ENCODE data around the gene IL6ST. TPM values are rescaled to one million over a fixed set of nuclear protein-coding genes. Genes with fewer than 3 reads are reported as not detected.

IL6ST gene
- total RNA-seq, 2 experiments from 2014 or later: 46.1 to 48.9 TPM

DNA sequence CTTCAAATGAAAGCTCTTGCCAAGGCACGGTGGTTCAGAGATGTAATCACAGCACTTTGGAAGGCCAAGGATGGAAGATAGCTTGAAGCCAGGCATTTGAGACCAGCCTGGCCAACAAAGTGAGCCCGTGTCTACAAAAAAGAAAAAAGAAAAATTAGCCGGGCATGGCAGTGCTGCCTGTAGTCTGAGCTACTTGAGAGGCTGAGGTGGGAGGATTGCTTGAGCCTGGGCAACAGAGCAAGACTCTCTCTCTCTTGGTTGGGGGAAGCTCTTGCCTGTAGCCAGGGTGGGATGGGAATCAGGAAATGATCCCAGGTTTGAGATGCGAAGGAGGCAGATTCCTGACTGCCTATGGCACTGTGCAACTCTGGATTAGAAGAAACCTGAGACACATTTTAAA is 62.1 kb downstream of the IL6ST start:
- Mint-ChIP-seq H3K36me3 (no peaks in the 10 kb centered on the region), H3K27me3 (no peaks in the 10 kb centered on the region), H3K4me3 (no peak overlapping the region), H3K9me3 (no peaks in the 10 kb centered on the region), H3K4me1 (peaks cover 2% of the 10 kb centered on the region), H3K27ac (no peak overlapping the region)
- DNase-seq: no peak
- ATAC-seq (ENCODE audit: low read depth): no peak
- POLR2A ChIA-PET: interaction anchor here (0.6 kb wide), 1 partner anchor 269 kb away, joined by 7 read pairs; no protein-coding TSS in a partner anchor

DNA sequence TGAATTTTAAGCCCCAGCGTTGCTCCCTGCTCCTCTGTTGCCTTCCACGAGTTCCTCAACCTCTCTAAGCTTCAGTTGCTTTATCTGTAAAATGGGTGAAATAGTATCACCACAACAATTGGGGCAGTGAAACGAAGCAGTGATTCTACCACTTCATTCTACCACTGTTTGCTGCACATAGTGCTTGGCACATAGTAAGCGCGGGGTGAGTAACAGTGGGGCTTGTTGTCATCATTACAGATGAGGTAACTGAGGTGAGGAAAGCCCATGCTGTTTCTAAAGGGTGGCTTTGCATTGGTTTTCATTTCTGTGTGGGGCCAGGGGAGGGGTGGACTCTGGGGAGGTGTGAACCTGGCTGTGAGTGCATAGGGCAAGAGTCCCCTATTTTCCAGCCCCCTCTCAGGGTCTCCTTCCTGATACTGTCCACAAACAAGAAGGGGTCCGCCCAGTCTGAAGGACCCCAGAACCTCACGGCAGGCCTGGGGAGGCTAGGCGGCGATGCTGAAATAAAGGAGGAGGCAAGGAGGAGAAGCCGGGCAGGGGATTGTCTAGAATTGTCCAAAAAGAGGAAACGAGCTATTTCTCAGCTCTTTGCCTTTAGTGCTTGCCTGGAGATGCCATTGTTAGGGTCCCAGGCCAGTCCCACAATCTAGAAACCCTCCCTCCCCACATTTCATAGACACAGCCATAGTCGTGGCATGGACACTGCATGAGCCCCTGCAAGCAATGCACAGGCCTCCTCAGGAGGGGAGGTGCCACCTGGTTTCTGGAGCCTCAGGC is 65.6 kb downstream of the IL6ST start:
- POLR2A ChIA-PET: no interaction called here
- Mint-ChIP-seq H3K36me3 (no peaks in the 10 kb centered on the region), H3K4me3 (no peak overlapping the region), H3K4me1 (no peaks in the 10 kb centered on the region), H3K27ac (no peak overlapping the region), H3K9me3 (no peaks in the 10 kb centered on the region), H3K27me3 (peaks cover 4% of the 10 kb centered on the region)
- DNase-seq (no peak), ATAC-seq (ENCODE audit: low read depth) (no peak)

DNA sequence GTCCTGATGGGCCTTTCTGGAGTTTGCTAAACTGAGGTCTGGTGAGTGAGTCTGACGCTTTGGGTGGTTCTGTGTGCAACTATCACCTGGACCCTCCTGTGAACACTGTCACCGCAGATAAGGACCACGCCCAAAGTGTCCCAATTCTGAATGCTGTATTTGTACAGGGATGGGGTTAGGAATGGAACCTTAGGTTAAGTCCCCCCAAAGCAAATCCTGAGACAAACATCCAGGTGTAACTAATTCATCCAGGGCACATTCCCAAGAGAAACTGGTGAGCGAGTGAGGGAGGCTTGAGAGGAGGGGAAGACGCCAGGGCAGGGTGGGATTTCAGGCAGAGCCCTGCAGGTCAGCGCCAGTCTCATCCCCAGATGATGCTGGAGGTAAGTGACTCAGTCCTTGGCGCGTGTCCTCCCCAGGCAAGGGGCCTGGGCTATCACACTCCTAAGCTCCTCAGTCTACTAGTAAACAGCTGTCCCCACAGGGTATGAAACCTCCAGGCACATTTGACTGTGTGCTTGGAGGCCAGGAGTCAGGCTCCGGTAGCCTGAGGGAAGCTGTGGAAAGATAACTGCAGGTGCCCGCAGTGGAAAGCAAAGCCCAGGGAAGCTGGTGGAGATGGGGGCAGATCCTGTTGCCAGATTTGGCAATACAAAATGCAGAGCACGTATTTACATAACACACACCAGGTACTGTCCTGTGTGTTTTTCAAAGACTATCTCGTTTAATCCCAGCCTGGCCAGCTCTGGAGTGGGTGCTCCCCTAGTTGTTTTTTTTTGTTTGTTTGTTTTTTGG is 66.7 kb downstream of the IL6ST start:
- ATAC-seq (ENCODE audit: low read depth): no peak

DNA sequence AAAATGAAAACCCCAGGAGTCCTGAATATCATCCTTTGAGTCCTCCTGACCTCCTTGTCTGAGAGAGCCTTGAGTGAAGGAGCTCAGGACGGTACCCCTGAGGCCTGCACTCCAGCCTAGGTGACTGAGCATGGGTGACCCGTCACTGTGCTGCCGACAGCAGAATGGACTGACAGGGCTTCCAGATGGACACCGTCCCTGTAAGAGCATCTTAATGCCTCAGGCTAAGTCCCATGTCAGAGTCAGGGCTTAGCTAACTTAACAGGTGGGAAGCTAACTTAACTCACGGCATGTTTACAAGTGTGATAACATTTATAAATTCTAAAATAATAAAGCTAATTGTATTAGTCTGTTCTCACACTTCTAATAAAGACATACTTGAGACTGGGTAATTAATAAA is 68.3 kb downstream of the IL6ST start:
- H3K27me3 Mint-ChIP-seq: peaks cover 4% of the 10 kb centered on the region
- H3K4me1 Mint-ChIP-seq: peaks cover 11% of the 10 kb centered on the region
- H3K27ac Mint-ChIP-seq: no peak overlapping the region
- H3K4me3 Mint-ChIP-seq: no peak overlapping the region
- ATAC-seq (ENCODE audit: low read depth) (no peak), DNase-seq (no peak)
- no peaks in the 10 kb centered on the region for H3K9me3 Mint-ChIP-seq
- POLR2A ChIA-PET: interaction anchor here (0.6 kb wide), 1 partner anchor 162 kb away, joined by 3 read pairs; no protein-coding TSS in a partner anchor
- no peaks in the 10 kb centered on the region for H3K36me3 Mint-ChIP-seq

More for the DNA sequence above, 66.7 kb downstream of the IL6ST start:
- H3K36me3 Mint-ChIP-seq: no peaks in the 10 kb centered on the region
- no peak overlapping the region for H3K4me3 Mint-ChIP-seq
- DNase-seq: no peak
- peaks cover 4% of the 10 kb centered on the region for H3K27me3 Mint-ChIP-seq
- POLR2A ChIA-PET: no interaction called here
- no peak overlapping the region for H3K27ac Mint-ChIP-seq
- H3K4me1 Mint-ChIP-seq: peaks cover 8% of the 10 kb centered on the region
- no peaks in the 10 kb centered on the region for H3K9me3 Mint-ChIP-seq

DNA sequence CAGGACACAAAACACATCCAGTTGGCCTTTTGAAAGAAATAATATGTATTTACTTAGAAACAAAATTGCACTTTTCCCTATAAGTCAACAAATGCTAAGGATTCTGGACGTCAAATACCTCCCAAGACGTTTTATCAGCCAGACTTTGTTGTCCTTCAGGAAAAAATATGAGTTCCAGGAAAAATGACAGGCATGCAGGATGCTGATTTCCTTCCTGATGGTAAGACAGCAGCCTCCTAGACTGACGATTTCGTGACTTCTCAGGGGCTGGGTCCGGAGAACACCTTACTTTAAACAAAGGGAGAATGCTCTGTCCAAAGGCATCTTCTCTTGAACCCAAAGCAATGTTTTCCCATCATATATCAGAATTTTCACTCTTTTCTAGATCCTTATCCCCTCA is 69.1 kb downstream of the IL6ST start:
- Mint-ChIP-seq H3K27ac (no peak overlapping the region), H3K27me3 (peaks cover 4% of the 10 kb centered on the region), H3K36me3 (no peaks in the 10 kb centered on the region), H3K4me3 (no peak overlapping the region), H3K4me1 (peaks cover 11% of the 10 kb centered on the region), H3K9me3 (no peaks in the 10 kb centered on the region)
- POLR2A ChIA-PET: no interaction called here
- ATAC-seq (ENCODE audit: low read depth): no peak
- no peak for DNase-seq

DNA sequence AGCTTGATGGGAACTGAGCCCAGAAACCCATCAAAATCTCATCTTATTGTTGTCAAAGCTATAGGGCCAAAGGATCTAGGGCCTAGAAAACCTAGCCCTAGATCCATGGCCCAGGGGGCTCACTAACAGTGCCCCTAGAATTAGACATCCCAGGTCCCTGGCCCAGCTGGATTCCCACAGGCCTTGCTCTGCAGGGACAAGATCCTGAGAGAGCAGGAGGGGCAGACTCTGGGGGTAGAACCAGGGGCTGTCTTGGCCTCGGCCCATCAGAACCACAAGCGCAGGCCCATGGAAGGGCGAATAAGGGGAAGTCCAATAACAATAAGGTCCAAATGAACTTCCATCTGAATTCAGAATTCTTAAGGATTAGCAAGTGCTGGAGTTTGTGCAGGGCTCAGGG is 69.6 kb downstream of the IL6ST start:
- Mint-ChIP-seq H3K36me3 (no peaks in the 10 kb centered on the region), H3K9me3 (no peaks in the 10 kb centered on the region), H3K27me3 (peaks cover 4% of the 10 kb centered on the region), H3K4me1 (peaks cover 13% of the 10 kb centered on the region), H3K4me3 (no peak overlapping the region), H3K27ac (no peak overlapping the region)
- ATAC-seq (ENCODE audit: low read depth) (no peak), DNase-seq (no peak)
- POLR2A ChIA-PET: no interaction called here

DNA sequence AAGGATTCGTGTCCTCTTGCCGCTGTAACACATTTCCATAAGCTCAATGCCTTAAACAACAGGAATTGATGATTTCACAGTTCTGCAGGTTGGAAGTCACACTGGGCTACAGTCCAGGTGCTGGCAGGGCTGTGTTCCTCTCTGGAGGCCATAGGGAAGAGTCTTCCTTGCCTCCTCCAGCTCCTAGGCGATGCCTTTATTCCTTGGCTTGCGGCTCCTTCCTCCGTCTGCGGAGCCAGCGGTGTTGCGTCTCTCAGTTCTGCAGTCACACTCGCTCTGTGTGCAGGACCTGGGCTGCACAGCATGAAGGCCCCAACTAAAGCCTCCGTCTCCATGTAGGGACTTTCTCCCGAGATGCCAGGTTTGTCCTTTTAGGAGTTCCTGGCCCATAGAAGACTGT is 70.0 kb downstream of the IL6ST start:
- Mint-ChIP-seq H3K36me3 (no peaks in the 10 kb centered on the region), H3K27ac (no peak overlapping the region), H3K27me3 (peaks cover 4% of the 10 kb centered on the region), H3K9me3 (no peaks in the 10 kb centered on the region), H3K4me3 (no peak overlapping the region), H3K4me1 (peaks cover 17% of the 10 kb centered on the region)
- no peak for ATAC-seq (ENCODE audit: low read depth)
- POLR2A ChIA-PET: no interaction called here
- no peak for DNase-seq

DNA sequence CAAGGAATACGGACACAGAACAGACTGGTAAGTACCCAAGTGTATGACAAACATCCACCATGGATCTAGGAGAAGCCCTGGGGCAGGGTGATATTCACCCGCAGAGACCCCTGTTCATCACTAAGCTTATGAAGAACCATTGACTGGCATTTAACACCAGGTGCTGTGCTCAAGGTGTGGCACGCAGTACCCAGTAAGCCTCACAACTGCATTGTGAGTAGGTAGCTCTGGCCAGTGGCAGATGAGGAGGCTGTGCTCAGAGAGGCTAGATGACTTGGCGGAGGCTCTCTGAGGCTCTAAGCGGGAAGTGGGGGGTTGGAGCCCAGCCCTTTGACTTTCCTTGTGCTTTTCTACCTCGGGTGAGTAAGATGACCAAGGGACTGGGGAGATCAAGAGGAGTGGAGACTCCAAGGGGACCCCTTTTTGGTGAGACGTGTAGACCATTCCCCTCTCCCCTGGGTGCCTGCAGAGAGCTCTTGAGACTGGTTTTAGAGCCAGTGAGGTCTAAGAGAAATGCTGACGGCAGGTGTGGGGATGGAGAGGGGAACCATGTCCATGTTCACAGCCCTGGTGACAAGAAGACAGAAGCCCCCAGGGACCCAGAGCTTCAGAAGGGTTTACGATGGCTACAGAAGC is 70.8 kb downstream of the IL6ST start:
- POLR2A ChIA-PET: interaction anchor here (0.6 to 0.9 kb wide), 3 partner anchors 151 to 404 kb away, joined by 3 to 6 read pairs (median 3); no protein-coding TSS in a partner anchor

DNA sequence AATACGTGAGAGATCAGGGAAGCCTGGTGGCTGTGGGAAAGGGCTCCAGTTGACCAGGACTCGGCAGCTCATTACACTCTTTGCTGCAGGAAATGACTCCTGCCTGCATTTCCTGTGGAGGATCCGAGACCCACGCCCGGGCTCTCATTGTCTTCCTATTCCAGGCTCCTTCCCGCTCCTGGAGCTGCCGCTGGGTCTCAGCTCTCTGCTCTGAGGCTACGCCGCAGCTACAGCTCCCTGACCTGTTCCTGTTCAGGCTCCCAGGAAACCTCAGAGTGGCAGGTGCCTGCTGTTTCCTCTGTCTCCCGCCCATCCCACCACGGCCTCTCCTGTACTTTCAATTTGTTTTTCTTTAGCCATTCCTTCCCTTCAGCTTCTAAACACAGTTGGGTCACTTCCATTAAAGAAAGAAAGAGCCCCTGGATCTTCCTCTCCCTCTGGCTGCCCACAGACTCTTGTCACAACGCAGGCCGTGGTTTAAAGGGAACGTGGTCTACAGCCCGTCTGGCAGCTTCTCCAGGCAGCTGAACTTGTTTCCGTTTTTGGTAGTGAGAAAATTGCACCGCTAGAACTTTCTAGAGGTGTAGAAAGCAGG is 71.5 kb downstream of the IL6ST start:
- Mint-ChIP-seq H3K9me3 (no peaks in the 10 kb centered on the region), H3K36me3 (no peaks in the 10 kb centered on the region), H3K4me3 (peak overlapping the region; percentile 90), H3K27me3 (peaks cover 4% of the 10 kb centered on the region), H3K27ac (peak overlapping the region; percentile 81), H3K4me1 (peaks cover 30% of the 10 kb centered on the region)
- no peak for DNase-seq
- POLR2A ChIA-PET: interaction anchor here (0.6 to 0.9 kb wide), 3 partner anchors 151 to 403 kb away, joined by 3 to 6 read pairs (median 3); no protein-coding TSS in a partner anchor
- peak; percentile 54 for ATAC-seq (ENCODE audit: low read depth)

More for the DNA sequence above, 70.8 kb downstream of the IL6ST start:
- ATAC-seq (ENCODE audit: low read depth): no peak
- peaks cover 4% of the 10 kb centered on the region for H3K27me3 Mint-ChIP-seq
- peaks cover 25% of the 10 kb centered on the region for H3K4me1 Mint-ChIP-seq
- no peaks in the 10 kb centered on the region for H3K36me3 Mint-ChIP-seq
- DNase-seq: no peak
- H3K9me3 Mint-ChIP-seq: no peaks in the 10 kb centered on the region
- H3K4me3 Mint-ChIP-seq: peak overlapping the region; percentile 90
- no peak overlapping the region for H3K27ac Mint-ChIP-seq

DNA sequence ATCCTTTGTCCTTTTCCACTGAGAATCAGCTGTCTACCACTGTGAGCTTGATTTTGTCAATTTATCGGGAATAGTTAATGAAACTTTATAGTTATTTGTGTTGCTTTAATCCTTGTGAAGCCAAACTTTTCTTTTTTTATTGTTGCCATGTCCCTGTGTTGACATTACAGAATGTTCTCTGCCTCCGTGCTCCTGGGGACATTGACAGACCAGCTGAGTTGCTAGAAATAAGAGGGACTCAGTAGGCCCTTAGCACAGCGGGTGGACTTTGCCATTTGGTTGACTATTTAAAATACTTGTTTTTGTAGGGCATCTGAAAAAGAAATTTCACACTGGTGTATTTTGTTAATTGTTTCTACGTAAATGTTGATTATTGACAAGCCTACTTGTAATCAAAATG is 73.1 kb downstream of the IL6ST start:
- ATAC-seq (ENCODE audit: low read depth) (no peak), DNase-seq (no peak)
- POLR2A ChIA-PET: no interaction called here
- Mint-ChIP-seq H3K27me3 (peaks cover 4% of the 10 kb centered on the region), H3K36me3 (no peaks in the 10 kb centered on the region), H3K4me3 (no peak overlapping the region), H3K27ac (no peak overlapping the region), H3K9me3 (no peaks in the 10 kb centered on the region), H3K4me1 (peaks cover 33% of the 10 kb centered on the region)

DNA sequence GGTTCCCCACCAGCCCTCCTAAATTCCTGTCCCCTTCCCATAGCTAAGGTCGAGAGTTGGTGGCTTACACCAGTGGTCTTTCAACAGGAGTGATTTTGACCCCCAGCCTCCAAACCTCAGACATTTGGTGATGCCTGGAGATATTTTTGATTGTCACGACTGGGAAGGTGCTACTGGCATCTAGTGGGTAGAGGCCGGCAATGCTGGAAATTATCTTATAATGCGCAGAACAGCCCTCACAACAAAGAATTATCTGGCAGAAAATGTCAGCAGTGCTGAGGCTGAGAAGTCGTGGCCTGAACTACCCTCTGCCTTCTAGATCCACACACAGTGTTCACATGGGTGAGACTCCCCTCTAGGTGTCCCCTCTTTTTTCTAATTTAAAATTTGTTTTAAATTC is 74.0 kb downstream of the IL6ST start:
- H3K27ac Mint-ChIP-seq: no peak overlapping the region
- POLR2A ChIA-PET: no interaction called here
- ATAC-seq (ENCODE audit: low read depth) (no peak), DNase-seq (no peak)
- peaks cover 33% of the 10 kb centered on the region for H3K4me1 Mint-ChIP-seq
- peaks cover 4% of the 10 kb centered on the region for H3K27me3 Mint-ChIP-seq
- H3K9me3 Mint-ChIP-seq: no peaks in the 10 kb centered on the region
- no peak overlapping the region for H3K4me3 Mint-ChIP-seq
- H3K36me3 Mint-ChIP-seq: no peaks in the 10 kb centered on the region

DNA sequence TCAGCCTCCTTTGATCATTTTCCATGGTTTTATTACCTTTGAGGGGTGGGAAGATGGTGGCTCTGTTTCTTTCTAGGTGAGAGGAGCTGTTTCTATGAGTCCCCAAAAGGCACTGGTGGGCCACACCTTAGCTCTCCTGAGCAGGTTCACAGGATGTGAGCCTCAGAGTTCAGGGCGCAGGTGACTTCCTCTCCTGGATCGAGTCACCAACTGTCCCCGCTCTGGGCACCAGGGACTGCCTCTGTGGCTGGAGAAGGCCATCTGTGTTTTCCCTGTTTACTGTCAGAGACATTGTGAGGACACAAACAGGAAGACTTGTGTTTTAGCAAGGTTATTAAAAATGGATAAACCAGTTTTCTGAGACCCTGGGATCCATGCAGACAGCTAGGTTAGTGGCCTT is 75.1 kb downstream of the IL6ST start:
- peak overlapping the region; percentile 41 for H3K4me3 Mint-ChIP-seq
- H3K9me3 Mint-ChIP-seq: no peaks in the 10 kb centered on the region
- peaks cover 33% of the 10 kb centered on the region for H3K4me1 Mint-ChIP-seq
- ATAC-seq (ENCODE audit: low read depth) (peak; percentile 53), DNase-seq (no peak)
- H3K36me3 Mint-ChIP-seq: no peaks in the 10 kb centered on the region
- peak overlapping the region; percentile 18 for H3K27ac Mint-ChIP-seq
- POLR2A ChIA-PET: interaction anchor here (0.5 kb wide), 1 partner anchor 153 kb away, joined by 4 read pairs; no protein-coding TSS in a partner anchor
- peaks cover under 1% of the 10 kb centered on the region for H3K27me3 Mint-ChIP-seq

Measured in activated naive CD8-positive, alpha-beta T cell treated with anti-CD3 and anti-CD28 coated beads, Interleukin-2, amount 10 ng/mL, durations not matched to agents 7 days and 5 days (primary cell).